Raji (cell line): ENCODE data around the gene METTL25.

ENCODE experiments used
- POLR2A ChIP-seq: IDR thresholded peaks from 2 replicates; pipeline ENCODE4 v1.6.1; 2011; ENCODE audit warnings: low read depth, low read length, control low read depth; ENCODE audit not compliant: insufficient read depth

Gene METTL25

GRCh38 chr12:82358200-82359114 is at the start of gene METTL25, which contains the start of gene CCDC59:
METTL25 (plus strand) TSS chr12:82358529; CDS start chr12:82358566, 37 bp downstream.
CCDC59 (minus strand) TSS chr12:82358387; CDS start chr12:82358376, 11 bp downstream.
- peak; percentile 87 for TF ChIP-seq POLR2A

- TF ChIP-seq POLR2A, result no peak
Observed at GRCh38 chr12:82314406-82314892, 43.9 kb upstream of the METTL25 start.

- TF ChIP-seq POLR2A, result no peak
Observed at GRCh38 chr12:82319276-82319675, 39.1 kb upstream of the METTL25 start.

GRCh38 chr12:82325540-82326336 is 32.6 kb upstream of the METTL25 start:
- no peak for TF ChIP-seq POLR2A

GRCh38 chr12:82326905-82327503 is 31.3 kb upstream of the METTL25 start:
- TF ChIP-seq POLR2A, result no peak

- no peak for TF ChIP-seq POLR2A
Observed at GRCh38 chr12:82327861-82328260, 30.5 kb upstream of the METTL25 start.

- TF ChIP-seq POLR2A, result no peak
Observed at GRCh38 chr12:82329508-82329907, 28.8 kb upstream of the METTL25 start.

- no peak for TF ChIP-seq POLR2A
Observed at GRCh38 chr12:82350161-82350560, 8.2 kb upstream of the METTL25 start.

- no peak for TF ChIP-seq POLR2A
Observed at GRCh38 chr12:82351390-82351789, 6.9 kb upstream of the METTL25 start.

GRCh38 chr12:82357340-82357739 is 989 bp upstream of the METTL25 start:
- TF ChIP-seq POLR2A, result no peak

GRCh38 chr12:82357845-82358199 is 507 bp upstream of the METTL25 start:
- no peak for TF ChIP-seq POLR2A

GRCh38 chr12:82359115-82359478 is 768 bp downstream of the METTL25 start:
- no peak for TF ChIP-seq POLR2A

- no peak for TF ChIP-seq POLR2A
Observed at GRCh38 chr12:82361461-82361915, 3.2 kb downstream of the METTL25 start.

- TF ChIP-seq POLR2A, result no peak
Observed at GRCh38 chr12:82363990-82364389, 5.7 kb downstream of the METTL25 start.

GRCh38 chr12:82366197-82366596 is 7.9 kb downstream of the METTL25 start:
- no peak for TF ChIP-seq POLR2A

- no peak for TF ChIP-seq POLR2A
Observed at GRCh38 chr12:82375201-82375600, 16.9 kb downstream of the METTL25 start.

- no peak for TF ChIP-seq POLR2A
Observed at GRCh38 chr12:82378997-82379396, 20.7 kb downstream of the METTL25 start.
